Mucosa of descending colon (tissue), 3 donors: ENCODE measurements around the gene PPM1L. TPM values are rescaled to one million over a fixed set of nuclear protein-coding genes. Genes with fewer than 3 reads are reported as not detected.
A peak's percentile ranks its signal among the peaks of the same experiment; 100 is the strongest.

Source experiments
- ATAC-seq: fragments of 200-7000 bp; cut with Tn5 transposase; one replicate; pipeline ENCODE4 v1.9.1; 2020; ENCODE audit warnings: mild to moderate bottlenecking, moderate library complexity
- DNase-seq, 3 donors: peaks; one replicate each; pipeline ENCODE4 v3.0.0-alpha.2; 2020
- H3K36me3 ChIP-seq: fragments of 200-600 bp; one replicate; pipeline ENCODE4 v1.8.0; 2021; ENCODE audit warnings: low read depth, mild to moderate bottlenecking
- H3K4me1 ChIP-seq: fragments of 200-600 bp; one replicate; pipeline ENCODE4 v1.8.0; 2021; ENCODE audit warnings: low read depth, mild to moderate bottlenecking
- H3K4me3 ChIP-seq: fragments of 200-600 bp; one replicate; pipeline ENCODE4 v1.8.0; 2021; ENCODE audit warnings: mild to moderate bottlenecking
- H3K9me3 ChIP-seq: fragments of 200-600 bp; one replicate; pipeline ENCODE4 v1.8.0; 2021; ENCODE audit warnings: mild to moderate bottlenecking
- intact Hi-C, 2 donors: fragments of 100-400 bp; cut with DNase I in 1 of 2; cut with micrococcal nuclease in 1 of 2; formaldehyde crosslinking; loops; one replicate each; pipeline versions ENCODE4 v1.11.0 to v1.11.1; 2022; cut with DNase I, micrococcal nuclease
- total RNA-seq, 3 donors: library from RNA; stranded (reverse); fragmentation: NEBNext Ultra II Directional in 2 of 3; extraction: Animal tissue kit (Norgen Biotek cat#: 25700) in 2 of 3; gene quantifications; one replicate each; pipeline versions ENCODE4 v1.2.1 to v1.2.4, GENCODE V29; 2021 to 2023
- TF ChIP-seq, protein P1 (sequence below): fragments of 200-600 bp; IDR thresholded peaks from one replicate; pipeline ENCODE4 v1.8.0; 2022; ENCODE audit warnings: antibody characterized with exemption, mild to moderate bottlenecking
- donor health status: DM: no; HTN: no; CAD: no; lungs with moderate emphysema.
- donor health status: DM: no; HTN: no; CAD: no.
- donor health status: DM: no; HTN: yes; CAD: no.

The PPM1L gene
- total RNA-seq, 3 donors from 2014 or later: 16.2 to 47.9 (median 21.6) TPM

GRCh38 chr3:160828880-160829279 lies 72.8 kb downstream of the PPM1L start:
- TF ChIP-seq, protein P1, sequence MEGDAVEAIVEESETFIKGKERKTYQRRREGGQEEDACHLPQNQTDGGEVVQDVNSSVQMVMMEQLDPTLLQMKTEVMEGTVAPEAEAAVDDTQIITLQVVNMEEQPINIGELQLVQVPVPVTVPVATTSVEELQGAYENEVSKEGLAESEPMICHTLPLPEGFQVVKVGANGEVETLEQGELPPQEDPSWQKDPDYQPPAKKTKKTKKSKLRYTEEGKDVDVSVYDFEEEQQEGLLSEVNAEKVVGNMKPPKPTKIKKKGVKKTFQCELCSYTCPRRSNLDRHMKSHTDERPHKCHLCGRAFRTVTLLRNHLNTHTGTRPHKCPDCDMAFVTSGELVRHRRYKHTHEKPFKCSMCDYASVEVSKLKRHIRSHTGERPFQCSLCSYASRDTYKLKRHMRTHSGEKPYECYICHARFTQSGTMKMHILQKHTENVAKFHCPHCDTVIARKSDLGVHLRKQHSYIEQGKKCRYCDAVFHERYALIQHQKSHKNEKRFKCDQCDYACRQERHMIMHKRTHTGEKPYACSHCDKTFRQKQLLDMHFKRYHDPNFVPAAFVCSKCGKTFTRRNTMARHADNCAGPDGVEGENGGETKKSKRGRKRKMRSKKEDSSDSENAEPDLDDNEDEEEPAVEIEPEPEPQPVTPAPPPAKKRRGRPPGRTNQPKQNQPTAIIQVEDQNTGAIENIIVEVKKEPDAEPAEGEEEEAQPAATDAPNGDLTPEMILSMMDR: no peak
- no peak overlapping the region for H3K4me3 ChIP-seq
- ATAC-seq (no peak), DNase-seq (no peak)
- intact Hi-C loops: no loop called here
- H3K4me1 ChIP-seq: no peaks in the 10 kb centered on the region
- H3K36me3 ChIP-seq: no peaks in the 10 kb centered on the region
- H3K9me3 ChIP-seq: no peaks in the 10 kb centered on the region

GRCh38 chr3:160829486-160830009 lies 73.5 kb downstream of the PPM1L start:
- TF ChIP-seq, protein P1: no peak
- no peaks in the 10 kb centered on the region for H3K4me1 ChIP-seq
- ATAC-seq: no peak
- H3K4me3 ChIP-seq: no peak overlapping the region
- no peaks in the 10 kb centered on the region for H3K9me3 ChIP-seq
- no peak for DNase-seq
- intact Hi-C loops: no loop called here
- H3K36me3 ChIP-seq: no peaks in the 10 kb centered on the region

- DNase-seq (no peak), ATAC-seq (no peak)
- intact Hi-C loops: no loop called here
- Histone ChIP-seq H3K4me1 (no peaks in the 10 kb centered on the region), H3K9me3 (no peaks in the 10 kb centered on the region), H3K4me3 (no peak overlapping the region), H3K36me3 (no peaks in the 10 kb centered on the region)
- TF ChIP-seq, protein P1: no peak
Measured at GRCh38 chr3:160830796-160831195, 74.8 kb downstream of the PPM1L start.

DNA sequence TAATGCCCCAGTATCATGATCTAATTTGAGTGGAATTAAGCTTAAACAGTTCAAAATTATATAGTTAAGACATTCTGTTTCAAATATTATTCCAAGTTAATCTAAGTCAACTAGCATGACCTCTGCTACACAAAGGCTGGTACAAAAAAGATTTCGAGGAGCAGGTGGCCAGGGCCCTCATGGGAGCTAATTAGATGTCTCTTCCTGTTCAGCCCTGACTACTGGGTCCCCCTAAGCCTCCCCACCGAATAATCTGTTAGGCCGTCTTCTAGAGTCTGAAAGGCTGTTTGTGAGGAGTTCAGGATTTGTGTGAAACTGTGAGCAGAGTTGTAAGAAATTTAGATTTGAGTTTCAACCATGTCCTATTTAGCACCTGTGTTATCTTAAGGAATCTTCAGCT lies 75.4 kb downstream of the PPM1L start:
- Histone ChIP-seq H3K9me3 (no peaks in the 10 kb centered on the region), H3K36me3 (no peaks in the 10 kb centered on the region), H3K4me3 (no peak overlapping the region), H3K4me1 (no peaks in the 10 kb centered on the region)
- intact Hi-C loops: no loop called here
- ATAC-seq (no peak), DNase-seq (no peak)
- TF ChIP-seq, protein P1: no peak

GRCh38 chr3:160837394-160837980 lies 81.5 kb downstream of the PPM1L start:
- peaks cover 9% of the 10 kb centered on the region for H3K4me1 ChIP-seq
- no peaks in the 10 kb centered on the region for H3K36me3 ChIP-seq
- TF ChIP-seq, protein P1: no peak
- intact Hi-C loops: no loop called here
- peak; percentile 93 for ATAC-seq
- peak in 2 of 3 donors; percentile 20 to 26 for DNase-seq
- H3K9me3 ChIP-seq: no peaks in the 10 kb centered on the region
- no peak overlapping the region for H3K4me3 ChIP-seq
